Liver (tissue), 9 donors: ENCODE measurements around the gene PRPF40B. TPM values are rescaled to one million over a fixed set of nuclear protein-coding genes. Genes with fewer than 3 reads are reported as not detected.

Experiments
- DNase-seq: peaks from one replicate; pipeline ENCODE4 v3.0.0-alpha.2; 2017; ENCODE audit warnings: low spot score
- H3K27ac ChIP-seq, 2 donors: one replicate each; pipeline ENCODE4 v1.7.0; 2013; ENCODE audit warnings: inconsistent platforms in 2 of 2, low read length in 2 of 2, control low read depth in 1 of 2, low read depth in 1 of 2, mild to moderate bottlenecking in 1 of 2
- H3K27me3 ChIP-seq, 4 donors: one replicate each; pipeline versions ENCODE4 v1.6.1 to v1.7.0; 2013; ENCODE audit warnings: low read length in 3 of 4, inconsistent platforms in 1 of 4, mild to moderate bottlenecking in 1 of 4, moderate library complexity in 1 of 4; ENCODE audit not compliant: control insufficient read depth in 4 of 4, insufficient read depth in 4 of 4
- H3K36me3 ChIP-seq, 4 donors: one replicate each; pipeline versions ENCODE4 v1.6.1 to v1.7.0; 2013; ENCODE audit warnings: low read length in 3 of 4, mild to moderate bottlenecking in 3 of 4, low read depth in 1 of 4, moderate library complexity in 1 of 4; ENCODE audit not compliant: control insufficient read depth in 4 of 4, insufficient read depth in 3 of 4
- H3K4me1 ChIP-seq, 4 donors: one replicate each; pipeline versions ENCODE4 v1.6.1 to v1.7.0; 2013; ENCODE audit warnings: low read length in 3 of 4, mild to moderate bottlenecking in 3 of 4, moderate library complexity in 1 of 4; ENCODE audit not compliant: control insufficient read depth in 4 of 4, insufficient read depth in 4 of 4
- H3K4me3 ChIP-seq, 3 donors: one replicate each; pipeline versions ENCODE4 v1.6.1 to v1.7.0; 2013; ENCODE audit warnings: low read length in 3 of 3, control low read depth in 1 of 3, low read depth in 1 of 3, mild to moderate bottlenecking in 1 of 3
- H3K9ac ChIP-seq, 2 donors: one replicate each; pipeline ENCODE4 v1.7.0; 2013; ENCODE audit warnings: low read length in 2 of 2, mild to moderate bottlenecking in 2 of 2, moderate library complexity in 2 of 2, control low read depth in 1 of 2, low read depth in 1 of 2
- H3K9me3 ChIP-seq, 4 donors: one replicate each; pipeline versions ENCODE4 v1.6.1 to v1.7.0; 2013; ENCODE audit warnings: low read length in 3 of 4; ENCODE audit not compliant: control insufficient read depth in 4 of 4
- ATF3 ChIP-seq: IDR thresholded peaks from 2 replicates; pipeline ENCODE4 v1.6.1; 2016; ENCODE audit warnings: antibody characterized with exemption
- CTCF ChIP-seq: fragments of 150-350 bp; IDR thresholded peaks from 2 replicates; pipeline ENCODE4 v1.5.1; 2017; ENCODE audit warnings: improper control_type of control experiment, low read depth, low read length; ENCODE audit not compliant: missing input control
- EGR1 ChIP-seq, 2 donors: IDR thresholded peaks; 2 replicates each; pipeline ENCODE4 v1.6.1; 2016 to 2018; ENCODE audit warnings: antibody characterized with exemption in 2 of 2, low read depth in 2 of 2
- FOXA1 ChIP-seq: IDR thresholded peaks from 2 replicates; pipeline ENCODE4 v1.6.1; 2016; ENCODE audit warnings: antibody characterized with exemption
- FOXA2 ChIP-seq: IDR thresholded peaks from 2 replicates; pipeline ENCODE4 v1.6.1; 2016; ENCODE audit warnings: antibody characterized with exemption
- GABPA ChIP-seq, 2 donors: IDR thresholded peaks in 1 of 2; conservative IDR thresholded peaks in 1 of 2; 2 replicates each; pipeline ENCODE4 v1.6.1; 2016; ENCODE audit warnings: antibody characterized with exemption in 2 of 2, mild to moderate bottlenecking in 1 of 2, moderate library complexity in 1 of 2
- HNF4A ChIP-seq, 2 donors: conservative IDR thresholded peaks; 2 replicates each; pipeline ENCODE4 v1.6.1; 2016; ENCODE audit warnings: antibody characterized with exemption in 2 of 2, mild to moderate bottlenecking in 2 of 2
- HNF4G ChIP-seq: IDR thresholded peaks from 2 replicates; pipeline ENCODE4 v1.6.1; 2016; ENCODE audit warnings: antibody characterized with exemption
- JUND ChIP-seq, 2 donors: IDR thresholded peaks; 2 replicates each; pipeline ENCODE4 v1.6.1; 2016; ENCODE audit warnings: antibody characterized with exemption in 2 of 2
- NR2F2 ChIP-seq: IDR thresholded peaks from 2 replicates; pipeline ENCODE4 v1.6.1; 2016; ENCODE audit warnings: antibody characterized with exemption
- RAD21 ChIP-seq, 2 donors: IDR thresholded peaks; 2 replicates each; pipeline ENCODE4 v1.6.1; 2016; ENCODE audit warnings: antibody characterized with exemption in 2 of 2, mild to moderate bottlenecking in 2 of 2
- REST ChIP-seq: IDR thresholded peaks from 2 replicates; pipeline ENCODE4 v1.6.1; 2016; ENCODE audit warnings: antibody characterized with exemption, mild to moderate bottlenecking
- RXRA ChIP-seq, 2 donors: IDR thresholded peaks; 2 replicates each; pipeline ENCODE4 v1.6.1; 2017 to 2018; ENCODE audit warnings: antibody characterized with exemption in 2 of 2, mild to moderate bottlenecking in 1 of 2
- SP1 ChIP-seq: IDR thresholded peaks from 2 replicates; pipeline ENCODE4 v1.6.1; 2018; ENCODE audit warnings: antibody characterized with exemption, mild to moderate bottlenecking
- TAF1 ChIP-seq: conservative IDR thresholded peaks from 2 replicates; pipeline ENCODE4 v1.6.1; 2016; ENCODE audit warnings: antibody characterized with exemption, mild to moderate bottlenecking
- YY1 ChIP-seq: IDR thresholded peaks from 2 replicates; pipeline ENCODE4 v1.6.1; 2016; ENCODE audit warnings: antibody characterized with exemption, mild to moderate bottlenecking
- ZBTB33 ChIP-seq: IDR thresholded peaks from 2 replicates; pipeline ENCODE4 v1.6.1; 2016; ENCODE audit warnings: antibody characterized with exemption
- WGBS: extraction: QIAGEN DNeasy Blood & Tissue Kit; methylation state at CpG from one replicate; pipeline ENCODE4 v1.1.7; 2013; 5-methylcytosine and 5-hydroxymethylcytosine counted together
- polyA plus RNA-seq, 2 donors: library from polyadenylated mRNA; stranded (reverse) in 1 of 2; unstranded in 1 of 2; fragments of 200-250 nt in 1 of 2; fragments of >200 nt in 1 of 2; fragmentation: Nextera tagmentation in 1 of 2; extraction: Ambion mirVana in 1 of 2; gene quantifications; one replicate each; pipeline versions ENCODE4 v1.2.1 to v1.2.3, GENCODE V29; 2013 to 2015
- total RNA-seq, 2 donors: library from RNA; depleted of rRNA; stranded (reverse); fragments of >200 nt; gene quantifications; one replicate each; pipeline ENCODE4 v1.2.3, GENCODE V29; 2014
- donor health status: healthy.
- donor health status: healthy.
- donor health status: healthy.
- donor health status: healthy.
- donor health status: healthy.

Gene PRPF40B
- total and polyA plus RNA-seq, 4 donors, result 2.4 to 4.8 (median 3.9) TPM

- no peak overlapping the region for H3K9ac ChIP-seq
- H3K27me3 ChIP-seq, result no peaks in the 10 kb centered on the region
- no peak for DNase-seq
- 89% methylated on average over 3 of the region's 3 CpGs for WGBS
- H3K4me3 ChIP-seq, result no peak overlapping the region
- no peak overlapping the region for H3K27ac ChIP-seq
- H3K4me1 ChIP-seq, result peaks cover 3 to 14% (median 7%) of the 10 kb centered on the region in 4 donors
- no peaks in the 10 kb centered on the region for H3K36me3 ChIP-seq
- H3K9me3 ChIP-seq, result no peaks in the 10 kb centered on the region
- TF ChIP-seq EGR1 (IDR thresholded peaks at IDR 0.05; ENCODE audit: low read depth in 2 of 2) (no peak), GABPA (IDR thresholded peaks at IDR 0.05 in 1 of 2, conservative IDR thresholded peaks at IDR 0.05 in 1 of 2) (no peak), ATF3 (no peak), TAF1 (no peak), YY1 (no peak), FOXA2 (no peak), NR2F2 (no peak), RAD21 (IDR thresholded peaks at IDR 0.05) (no peak), RXRA (IDR thresholded peaks at IDR 0.05) (no peak), SP1 (no peak), HNF4G (no peak), JUND (IDR thresholded peaks at IDR 0.05) (no peak), CTCF (no peak), ZBTB33 (no peak), FOXA1 (no peak), REST (no peak), HNF4A (conservative IDR thresholded peaks at IDR 0.05) (no peak)
These were observed 38.4 kb downstream of the PRPF40B start for GRCh38 chr12:49661746-49662145.
